Urinary bladder (tissue), 4 donors: ENCODE measurements around the gene ZNF462. TPM values are rescaled to one million over a fixed set of nuclear protein-coding genes. Genes with fewer than 3 reads are reported as not detected.

Source experiments
- DNase-seq: peaks from one replicate; pipeline ENCODE4 v3.0.0-alpha.2; 2015; ENCODE audit errors: extremely low spot score
- H3K27ac ChIP-seq: one replicate; pipeline ENCODE4 v1.5.1; 2013; ENCODE audit warnings: low read depth, mild to moderate bottlenecking, moderate library complexity
- H3K36me3 ChIP-seq: one replicate; pipeline ENCODE4 v1.6.1; 2013; ENCODE audit warnings: mild to moderate bottlenecking, moderate library complexity; ENCODE audit not compliant: insufficient read depth
- H3K4me1 ChIP-seq: one replicate; pipeline ENCODE4 v1.6.1; 2013; ENCODE audit warnings: mild to moderate bottlenecking, moderate library complexity; ENCODE audit not compliant: insufficient read depth
- H3K4me3 ChIP-seq: one replicate; pipeline ENCODE4 v1.5.1; 2013; ENCODE audit warnings: low read depth, low read length
- WGBS: extraction: QIAGEN DNeasy Blood & Tissue Kit; methylation state at CpG from one replicate; pipeline ENCODE4 v1.1.7; 2013; 5-methylcytosine and 5-hydroxymethylcytosine counted together
- polyA plus RNA-seq: library from polyadenylated mRNA; stranded (reverse); fragments of 200-250 nt; gene quantifications from one replicate; pipeline ENCODE4 v1.2.3, GENCODE V29; 2013
- total RNA-seq: library from RNA; depleted of rRNA; stranded (reverse); fragments of >200 nt; gene quantifications from one replicate; pipeline ENCODE4 v1.2.3, GENCODE V29; 2014
- donor health status: healthy with polysubstance abuse.
- donor health status: healthy.

The ZNF462 gene
- total and polyA plus RNA-seq, 2 donors: 4.4 to 40.2 TPM

GRCh38 chr9:107008011-107008410 lies 145.0 kb downstream of the ZNF462 start:
- peaks cover 1% of the 10 kb centered on the region for H3K36me3 ChIP-seq
- no peak for DNase-seq
- H3K4me3 ChIP-seq: no peak overlapping the region
- H3K27ac ChIP-seq: no peak overlapping the region
- H3K4me1 ChIP-seq: no peaks in the 10 kb centered on the region
- WGBS: 93% methylated on average over 3 of the region's 3 CpGs

- peaks cover 1% of the 10 kb centered on the region for H3K36me3 ChIP-seq
- no peak overlapping the region for H3K4me3 ChIP-seq
- DNase-seq: no peak
- H3K4me1 ChIP-seq: no peaks in the 10 kb centered on the region
- 85% methylated on average over 6 of the region's 6 CpGs for WGBS
- H3K27ac ChIP-seq: no peak overlapping the region
These were observed 145.5 kb downstream of the ZNF462 start for GRCh38 chr9:107008447-107008846.

GRCh38 chr9:107016383-107016782 lies 153.4 kb downstream of the ZNF462 start:
- no peak for DNase-seq
- no peak overlapping the region for H3K27ac ChIP-seq
- no peaks in the 10 kb centered on the region for H3K36me3 ChIP-seq
- no peaks in the 10 kb centered on the region for H3K4me1 ChIP-seq
- H3K4me3 ChIP-seq: no peak overlapping the region
- 83% methylated on average over 4 of the region's 4 CpGs for WGBS

- no peak overlapping the region for H3K4me3 ChIP-seq
- H3K36me3 ChIP-seq: no peaks in the 10 kb centered on the region
- no peaks in the 10 kb centered on the region for H3K4me1 ChIP-seq
- H3K27ac ChIP-seq: no peak overlapping the region
- 46% methylated on average over 5 of the region's 5 CpGs for WGBS
- DNase-seq: no peak
These were observed 156.0 kb downstream of the ZNF462 start for GRCh38 chr9:107018861-107019545.

GRCh38 chr9:107020040-107020530 lies 157.1 kb downstream of the ZNF462 start:
- Histone ChIP-seq H3K4me1 (no peaks in the 10 kb centered on the region), H3K36me3 (no peaks in the 10 kb centered on the region), H3K27ac (no peak overlapping the region), H3K4me3 (no peak overlapping the region)
- DNase-seq: peak; percentile 53
- WGBS: 33% methylated on average over 2 of the region's 2 CpGs

GRCh38 chr9:107024193-107024592 lies 161.2 kb downstream of the ZNF462 start:
- no peaks in the 10 kb centered on the region for H3K36me3 ChIP-seq
- H3K4me1 ChIP-seq: no peaks in the 10 kb centered on the region
- no peak overlapping the region for H3K4me3 ChIP-seq
- no peak for DNase-seq
- WGBS: 71% methylated on average over 2 of the region's 2 CpGs
- no peak overlapping the region for H3K27ac ChIP-seq

GRCh38 chr9:107025260-107026035 lies 162.5 kb downstream of the ZNF462 start:
- 91% methylated on average over 5 of the region's 5 CpGs for WGBS
- Histone ChIP-seq H3K27ac (no peak overlapping the region), H3K36me3 (no peaks in the 10 kb centered on the region), H3K4me3 (no peak overlapping the region), H3K4me1 (no peaks in the 10 kb centered on the region)
- DNase-seq: no peak

GRCh38 chr9:107029146-107029545 lies 166.2 kb downstream of the ZNF462 start:
- H3K27ac ChIP-seq: no peak overlapping the region
- H3K4me1 ChIP-seq: no peaks in the 10 kb centered on the region
- no peaks in the 10 kb centered on the region for H3K36me3 ChIP-seq
- no peak overlapping the region for H3K4me3 ChIP-seq
- no peak for DNase-seq
- WGBS: 65% methylated on average over 3 of the region's 3 CpGs

- 79% methylated on average over 3 of the region's 3 CpGs for WGBS
These were observed 171.0 kb downstream of the ZNF462 start for GRCh38 chr9:107033966-107034365.

GRCh38 chr9:107034831-107035230 lies 171.9 kb downstream of the ZNF462 start:
- Histone ChIP-seq H3K27ac (no peak overlapping the region), H3K36me3 (no peaks in the 10 kb centered on the region), H3K4me1 (no peaks in the 10 kb centered on the region), H3K4me3 (no peak overlapping the region)
- WGBS: 80% methylated on average over 5 of the region's 5 CpGs
- DNase-seq: no peak

More at GRCh38 chr9:107033966-107034365, 171.0 kb downstream of the ZNF462 start:
- Histone ChIP-seq H3K4me1 (no peaks in the 10 kb centered on the region), H3K36me3 (no peaks in the 10 kb centered on the region), H3K27ac (no peak overlapping the region), H3K4me3 (no peak overlapping the region)
- DNase-seq: no peak

GRCh38 chr9:107036367-107036766 lies 173.4 kb downstream of the ZNF462 start:
- DNase-seq: no peak
- WGBS: 89% methylated on average over 4 of the region's 4 CpGs
- Histone ChIP-seq H3K4me3 (no peak overlapping the region), H3K36me3 (no peaks in the 10 kb centered on the region), H3K27ac (no peak overlapping the region), H3K4me1 (no peaks in the 10 kb centered on the region)

- DNase-seq: no peak
- H3K4me1 ChIP-seq: no peaks in the 10 kb centered on the region
- no peak overlapping the region for H3K4me3 ChIP-seq
- no peak overlapping the region for H3K27ac ChIP-seq
- H3K36me3 ChIP-seq: no peaks in the 10 kb centered on the region
- 40% methylated on average over 4 of the region's 4 CpGs for WGBS
These were observed 176.6 kb downstream of the ZNF462 start for GRCh38 chr9:107039542-107039941.

GRCh38 chr9:107042606-107043005 lies 179.6 kb downstream of the ZNF462 start:
- Histone ChIP-seq H3K36me3 (no peaks in the 10 kb centered on the region), H3K4me3 (no peak overlapping the region), H3K27ac (no peak overlapping the region), H3K4me1 (no peaks in the 10 kb centered on the region)
- DNase-seq: no peak

GRCh38 chr9:107043886-107044285 lies 180.9 kb downstream of the ZNF462 start:
- Histone ChIP-seq H3K27ac (no peak overlapping the region), H3K4me3 (no peak overlapping the region), H3K36me3 (no peaks in the 10 kb centered on the region), H3K4me1 (no peaks in the 10 kb centered on the region)
- WGBS: 44% methylated on average over 5 of the region's 5 CpGs
- no peak for DNase-seq
